GM21423 (cell line): Measurements from ENCODE around the gene PPP2R3A.
A peak's percentile ranks its signal among the peaks of the same experiment; 100 is the strongest.
"Not testable (repeated sequence)": the region's sequence is repeated elsewhere in the genome, so short reads cannot be mapped to it uniquely, and the experiment has no call there.

Experiments used
- ATAC-seq: cut with Tn5 transposase; IDR thresholded peaks from one replicate; pipeline ENCODE4 v1.9.1; 2021; ENCODE audit warnings: mild to moderate bottlenecking, moderate library complexity; ENCODE audit not compliant: unreplicated experiment

The PPP2R3A gene, protein sequence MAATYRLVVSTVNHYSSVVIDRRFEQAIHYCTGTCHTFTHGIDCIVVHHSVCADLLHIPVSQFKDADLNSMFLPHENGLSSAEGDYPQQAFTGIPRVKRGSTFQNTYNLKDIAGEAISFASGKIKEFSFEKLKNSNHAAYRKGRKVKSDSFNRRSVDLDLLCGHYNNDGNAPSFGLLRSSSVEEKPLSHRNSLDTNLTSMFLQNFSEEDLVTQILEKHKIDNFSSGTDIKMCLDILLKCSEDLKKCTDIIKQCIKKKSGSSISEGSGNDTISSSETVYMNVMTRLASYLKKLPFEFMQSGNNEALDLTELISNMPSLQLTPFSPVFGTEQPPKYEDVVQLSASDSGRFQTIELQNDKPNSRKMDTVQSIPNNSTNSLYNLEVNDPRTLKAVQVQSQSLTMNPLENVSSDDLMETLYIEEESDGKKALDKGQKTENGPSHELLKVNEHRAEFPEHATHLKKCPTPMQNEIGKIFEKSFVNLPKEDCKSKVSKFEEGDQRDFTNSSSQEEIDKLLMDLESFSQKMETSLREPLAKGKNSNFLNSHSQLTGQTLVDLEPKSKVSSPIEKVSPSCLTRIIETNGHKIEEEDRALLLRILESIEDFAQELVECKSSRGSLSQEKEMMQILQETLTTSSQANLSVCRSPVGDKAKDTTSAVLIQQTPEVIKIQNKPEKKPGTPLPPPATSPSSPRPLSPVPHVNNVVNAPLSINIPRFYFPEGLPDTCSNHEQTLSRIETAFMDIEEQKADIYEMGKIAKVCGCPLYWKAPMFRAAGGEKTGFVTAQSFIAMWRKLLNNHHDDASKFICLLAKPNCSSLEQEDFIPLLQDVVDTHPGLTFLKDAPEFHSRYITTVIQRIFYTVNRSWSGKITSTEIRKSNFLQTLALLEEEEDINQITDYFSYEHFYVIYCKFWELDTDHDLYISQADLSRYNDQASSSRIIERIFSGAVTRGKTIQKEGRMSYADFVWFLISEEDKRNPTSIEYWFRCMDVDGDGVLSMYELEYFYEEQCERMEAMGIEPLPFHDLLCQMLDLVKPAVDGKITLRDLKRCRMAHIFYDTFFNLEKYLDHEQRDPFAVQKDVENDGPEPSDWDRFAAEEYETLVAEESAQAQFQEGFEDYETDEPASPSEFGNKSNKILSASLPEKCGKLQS (N-terminal part only)

DNA sequence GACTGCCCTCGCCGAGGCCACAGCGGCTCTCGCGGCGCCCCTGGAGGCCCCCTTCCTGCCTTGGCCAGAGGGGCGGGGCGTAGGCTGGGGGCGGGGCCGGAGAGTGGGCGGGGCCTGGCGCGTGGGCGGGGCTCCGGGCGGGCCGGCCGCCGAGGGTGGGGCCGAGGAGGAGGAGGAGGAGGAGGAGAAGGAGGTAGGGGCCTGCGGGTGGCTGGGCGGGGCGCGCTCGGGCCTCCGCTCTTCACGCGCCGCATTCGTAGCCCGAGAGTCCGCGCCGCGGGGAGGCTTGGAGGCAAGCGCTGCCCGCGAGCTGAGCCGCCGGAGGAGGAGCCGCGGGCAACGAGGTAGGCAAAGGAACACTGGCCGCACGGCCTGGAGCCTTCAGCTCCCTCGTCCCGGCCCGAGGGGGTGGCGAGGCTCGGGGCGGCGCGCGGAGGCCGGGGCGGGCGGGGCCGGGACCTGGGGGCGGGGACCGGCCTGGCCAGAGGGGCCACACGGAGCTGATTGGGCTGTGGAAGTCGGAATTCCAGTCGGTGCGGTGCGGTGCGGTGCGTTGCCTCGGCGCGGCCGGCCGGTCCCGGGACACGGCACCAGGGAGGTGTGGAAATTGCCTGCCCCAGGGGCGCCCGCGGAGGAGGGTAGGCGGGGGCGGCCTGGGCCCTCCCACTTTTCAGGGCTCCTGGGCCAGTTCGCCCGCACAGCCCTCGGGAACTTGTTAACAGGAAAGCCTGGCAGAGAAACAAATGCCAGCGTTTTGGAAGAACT is at the start of gene PPP2R3A:
Gene PPP2R3A, plus strand, starts transcription at position 223 of the 765 bp plus-strand sequence. CDS start 35,771 bp downstream, outside the sequence.
- ATAC-seq, result peak; percentile 85

DNA sequence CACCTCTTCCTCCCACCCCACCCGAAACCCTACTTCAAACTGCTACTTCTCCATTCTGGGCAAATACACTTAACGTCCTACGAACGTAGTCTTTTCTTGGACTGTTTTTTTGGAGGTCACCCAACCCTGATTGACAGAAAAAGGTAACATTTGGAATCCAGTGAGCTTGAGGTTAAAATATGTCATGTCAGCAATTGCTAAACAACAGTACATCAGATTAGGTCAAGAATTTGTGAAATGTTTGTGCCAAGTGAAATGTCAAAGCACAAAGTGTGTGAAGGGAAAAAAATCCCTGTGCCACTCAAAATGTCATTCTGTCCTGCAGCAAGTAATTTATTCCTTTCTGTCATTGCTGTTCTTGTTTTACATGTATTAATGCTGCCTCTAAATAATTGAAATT is 49.2 kb upstream of the PPP2R3A start:
- ATAC-seq, result no peak

DNA sequence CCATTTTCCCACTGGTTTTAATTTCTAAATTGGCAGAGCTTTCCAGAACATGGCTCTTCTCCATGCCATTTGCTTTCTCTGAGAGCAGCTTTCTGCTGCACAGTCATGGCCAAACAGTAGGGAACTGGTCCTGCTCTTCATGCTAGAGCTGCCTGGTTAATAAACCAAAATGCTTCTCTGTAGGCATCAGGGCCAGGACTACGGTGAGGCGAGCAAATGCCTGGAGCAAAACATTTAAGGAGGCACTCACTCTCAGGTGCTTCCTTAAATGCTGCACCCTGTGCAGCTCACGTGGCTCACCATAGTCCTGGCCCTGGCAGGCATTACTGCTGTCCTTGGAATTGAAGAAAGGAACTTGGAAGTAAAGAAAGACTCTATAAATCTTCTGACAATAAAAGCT is 48.5 kb upstream of the PPP2R3A start:
- no peak for ATAC-seq

DNA sequence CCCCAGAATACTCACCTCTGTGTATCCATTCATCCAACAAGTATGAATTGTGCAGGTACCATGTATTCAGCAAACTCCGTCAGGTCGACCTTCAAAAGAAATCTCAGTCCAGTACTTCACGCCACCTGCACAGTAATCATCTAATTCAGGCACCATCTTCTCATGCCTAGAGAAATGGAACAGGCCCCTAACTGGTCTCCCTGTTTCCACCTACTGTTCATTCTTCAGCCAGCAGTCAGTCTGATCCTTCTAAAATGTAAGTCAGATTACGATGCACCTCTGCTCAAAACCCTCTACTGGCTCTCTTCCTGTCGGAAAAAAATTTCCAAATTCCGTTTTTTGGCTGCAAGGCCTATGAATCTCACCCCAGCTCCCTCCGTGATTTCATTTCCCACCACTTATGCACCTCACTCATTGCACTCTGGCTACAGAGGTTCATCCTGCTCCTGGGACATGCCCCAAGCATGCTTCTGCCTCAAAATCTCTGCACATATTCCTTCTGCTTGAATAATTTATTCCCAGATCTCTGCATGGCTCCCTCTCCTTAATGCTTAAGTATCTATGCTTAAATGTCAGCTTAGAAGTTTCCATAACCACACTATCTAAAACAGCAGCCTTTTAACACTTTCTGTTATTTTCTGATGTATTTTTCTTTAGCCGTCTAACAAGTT is 47.5 kb upstream of the PPP2R3A start:
- no peak for ATAC-seq

DNA sequence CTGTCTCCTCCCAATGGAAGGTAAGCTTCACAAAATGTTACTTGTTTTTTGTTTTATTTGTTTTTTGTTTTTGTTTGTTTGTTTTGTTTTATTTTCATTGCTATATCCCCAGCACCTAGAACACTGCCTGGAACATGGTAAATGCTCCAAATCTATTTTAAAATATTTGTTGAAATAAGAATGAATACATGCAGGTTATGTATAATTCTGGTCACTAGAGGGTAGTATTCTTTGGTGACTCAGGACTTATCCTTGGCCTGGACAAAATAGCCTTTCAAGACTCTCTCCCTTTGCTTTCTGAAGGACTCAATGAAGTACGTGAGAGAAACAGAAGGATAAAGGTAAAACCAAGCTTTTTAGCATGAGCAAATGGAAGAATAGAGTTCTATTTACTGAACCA is 46.9 kb upstream of the PPP2R3A start:
- no peak for ATAC-seq

DNA sequence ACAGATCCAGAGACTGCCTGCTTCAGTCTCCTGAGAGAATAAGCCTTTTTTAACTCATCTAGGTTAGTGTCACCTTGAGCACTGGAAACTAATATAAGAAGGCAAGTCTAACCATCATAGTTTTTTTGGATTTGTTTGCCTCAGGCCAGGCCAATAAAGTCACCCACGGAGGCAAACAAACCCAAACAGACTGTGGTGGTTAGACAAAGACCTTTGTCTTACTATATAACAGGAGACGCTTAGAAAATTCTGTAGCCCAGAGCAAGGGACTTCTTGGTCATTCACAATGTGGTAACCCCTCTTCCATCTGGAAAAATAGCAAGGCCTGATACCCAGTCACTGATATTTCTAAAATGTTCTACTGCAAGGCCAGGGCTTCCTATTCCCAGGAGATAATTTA is 45.3 kb upstream of the PPP2R3A start:
- no peak for ATAC-seq

DNA sequence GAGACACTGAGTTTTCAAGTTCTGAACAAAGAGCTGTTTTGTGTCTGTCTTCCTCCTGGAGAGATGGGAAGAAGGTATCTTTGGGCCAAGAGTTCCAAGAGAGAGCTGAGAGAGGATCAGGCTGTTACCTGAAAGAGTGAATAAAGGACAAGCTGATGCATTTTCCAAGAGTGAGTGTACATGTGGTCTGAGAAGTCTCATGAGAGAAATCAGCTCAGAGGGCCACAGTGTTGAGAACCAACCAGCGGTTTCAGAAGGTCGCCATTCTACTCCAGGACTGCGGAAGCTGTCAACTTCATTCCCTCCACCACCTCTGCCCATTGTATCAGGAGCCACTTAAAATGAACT is 42.7 kb upstream of the PPP2R3A start:
- ATAC-seq, result no peak

DNA sequence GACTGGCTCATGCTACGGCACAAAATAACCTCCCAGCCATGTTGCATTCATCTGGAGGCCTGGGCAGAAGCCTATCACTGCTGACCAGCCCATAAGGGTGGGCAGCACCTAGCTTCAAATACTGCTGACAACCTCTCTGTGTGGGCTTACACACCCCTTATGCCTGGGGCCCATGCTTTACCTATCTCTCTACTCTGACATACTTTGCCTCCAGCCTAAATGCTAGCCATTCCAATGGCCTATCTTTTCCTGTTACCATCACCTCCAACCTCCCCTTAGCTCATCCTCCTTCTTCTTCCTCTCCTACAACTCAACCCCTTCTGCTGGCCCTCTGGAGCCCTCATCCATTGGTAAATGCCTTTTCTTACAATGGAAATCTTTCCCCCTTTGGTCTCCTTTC is 41.0 kb upstream of the PPP2R3A start:
- no peak for ATAC-seq

DNA sequence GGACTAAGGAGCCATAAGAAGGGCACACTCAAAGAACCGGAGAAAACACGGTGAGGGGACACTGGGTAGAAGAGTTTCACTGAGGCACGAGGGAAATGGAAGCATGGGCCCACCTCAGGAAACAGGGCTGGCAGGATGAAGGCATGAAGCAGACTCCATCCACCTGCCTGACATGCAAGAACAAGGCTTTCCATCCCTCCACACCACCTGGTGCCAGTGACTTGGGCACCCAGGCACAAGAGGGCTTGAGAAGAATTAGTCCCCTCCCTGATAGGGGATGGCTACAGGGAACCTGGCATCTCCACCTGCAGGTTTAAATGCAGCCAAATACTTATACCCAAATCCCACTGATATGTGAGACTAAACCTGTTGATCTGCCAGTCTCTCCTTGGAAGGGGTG is 38.9 kb upstream of the PPP2R3A start:
- no peak for ATAC-seq

DNA sequence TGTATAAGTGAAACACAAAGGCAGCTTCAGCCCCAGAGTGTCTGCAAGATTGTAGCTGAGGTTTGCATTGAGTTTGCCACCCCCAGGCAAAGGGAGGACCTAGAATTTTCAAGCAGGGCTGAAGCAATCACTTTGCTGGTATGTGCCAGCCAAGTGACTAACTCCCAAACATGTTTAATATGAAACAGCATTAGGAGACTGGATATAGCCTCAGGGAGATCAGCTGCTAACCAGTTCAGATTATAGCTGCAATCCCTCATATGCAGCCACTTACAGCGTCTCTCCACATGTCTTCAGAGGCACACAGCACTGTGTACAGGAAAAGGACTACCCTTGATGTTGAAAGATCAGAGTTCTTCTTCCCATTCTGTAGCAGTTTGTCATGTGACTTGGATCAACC is 38.4 kb upstream of the PPP2R3A start:
- no peak for ATAC-seq

DNA sequence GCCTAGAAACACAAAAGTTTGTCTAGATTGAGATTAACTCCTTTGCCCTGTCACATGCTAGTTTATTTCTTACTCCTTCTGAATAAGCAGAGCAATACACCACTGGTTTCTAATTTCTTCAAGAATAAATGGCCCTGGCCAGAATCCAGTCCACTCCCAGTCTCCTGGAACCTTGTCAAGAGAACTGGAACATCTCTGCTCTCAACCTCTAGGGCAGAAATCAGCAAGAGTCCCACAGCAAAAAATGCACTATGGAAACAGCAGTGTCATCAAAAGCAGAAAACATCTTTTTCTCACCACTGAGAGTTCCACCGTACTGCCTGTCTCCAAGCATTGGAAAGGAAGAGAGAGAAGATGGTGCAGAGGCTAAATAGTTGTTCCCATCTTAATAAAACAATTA is 35.9 kb upstream of the PPP2R3A start:
- no peak for ATAC-seq

DNA sequence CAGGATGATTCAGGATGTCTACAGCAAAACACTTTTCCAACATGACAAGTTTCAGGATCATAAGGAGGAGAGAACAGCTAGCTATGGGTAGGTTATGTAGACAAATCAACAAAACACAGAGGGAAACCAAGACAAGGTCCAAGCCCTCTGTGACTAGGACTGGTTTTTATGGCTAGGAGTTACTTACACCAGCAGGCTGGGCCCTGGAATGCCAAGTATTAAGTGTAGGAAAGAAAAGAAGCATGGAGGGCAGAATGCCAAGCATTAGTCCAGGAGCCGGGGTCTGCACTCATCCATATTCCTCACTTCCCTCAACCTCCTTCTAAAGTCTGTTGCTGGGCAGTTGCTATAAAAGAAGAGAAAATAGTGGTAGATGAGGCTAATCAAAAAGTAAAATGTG is 35.3 kb upstream of the PPP2R3A start:
- ATAC-seq, result no peak

DNA sequence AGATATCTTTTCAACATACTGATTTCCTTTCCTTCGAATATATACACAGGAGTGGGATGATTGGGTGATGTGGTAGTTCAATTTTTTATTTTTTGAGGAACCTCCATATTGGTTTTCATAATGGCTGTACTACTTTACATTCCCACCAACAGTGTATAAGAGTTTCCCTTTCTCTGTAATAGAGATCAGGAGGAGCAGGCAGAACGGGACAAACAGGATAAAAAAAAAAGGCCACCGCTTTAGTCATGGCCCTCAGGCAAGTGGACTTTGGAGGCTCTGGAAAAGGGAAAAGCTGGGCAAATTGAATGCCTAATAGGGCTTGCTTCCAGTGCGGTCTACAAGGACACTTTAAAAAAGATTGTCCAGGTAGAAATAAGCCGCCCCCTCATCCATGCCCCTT is 30.4 kb upstream of the PPP2R3A start:
- not testable (repeated sequence) for ATAC-seq

DNA sequence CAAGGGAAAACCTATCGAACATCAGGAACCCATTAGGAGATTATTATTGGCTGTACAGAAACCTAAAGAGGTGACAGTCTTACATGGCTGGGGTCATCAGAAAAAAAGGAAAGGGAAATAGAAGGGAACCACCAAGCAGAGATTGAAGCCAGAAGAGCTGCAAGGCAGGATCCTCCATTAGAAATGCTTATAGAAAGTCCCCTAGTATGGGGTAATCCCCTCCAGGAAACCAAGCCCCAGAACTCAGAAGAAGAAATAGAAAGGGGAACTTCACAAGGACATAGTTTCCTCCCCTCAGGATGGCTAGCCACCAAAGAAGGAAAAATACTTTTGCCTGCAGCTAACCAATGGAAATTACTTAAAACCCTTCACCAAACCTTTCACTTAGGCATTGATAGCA is 27.8 kb upstream of the PPP2R3A start:
- ATAC-seq, result not testable (repeated sequence)

DNA sequence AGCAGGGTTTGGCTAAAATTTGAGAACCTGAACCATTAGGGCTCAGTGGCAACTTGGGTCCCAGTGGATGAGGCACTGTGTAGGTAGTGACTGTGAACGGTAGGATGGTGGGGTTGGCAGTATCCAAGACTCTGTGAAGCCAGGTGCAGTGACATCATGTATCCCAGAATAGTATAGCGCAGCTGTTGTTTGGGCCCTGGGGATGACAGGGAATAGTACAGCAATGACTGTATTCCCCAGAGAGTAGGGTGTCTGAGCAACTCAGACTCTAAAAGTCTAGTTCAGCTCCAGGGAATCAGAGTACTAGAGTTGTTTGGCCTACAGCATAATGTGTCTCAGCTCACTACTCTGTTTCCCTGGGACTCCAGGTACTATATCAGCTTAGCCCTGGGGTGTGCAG is 20.7 kb upstream of the PPP2R3A start:
- ATAC-seq, result no peak

DNA sequence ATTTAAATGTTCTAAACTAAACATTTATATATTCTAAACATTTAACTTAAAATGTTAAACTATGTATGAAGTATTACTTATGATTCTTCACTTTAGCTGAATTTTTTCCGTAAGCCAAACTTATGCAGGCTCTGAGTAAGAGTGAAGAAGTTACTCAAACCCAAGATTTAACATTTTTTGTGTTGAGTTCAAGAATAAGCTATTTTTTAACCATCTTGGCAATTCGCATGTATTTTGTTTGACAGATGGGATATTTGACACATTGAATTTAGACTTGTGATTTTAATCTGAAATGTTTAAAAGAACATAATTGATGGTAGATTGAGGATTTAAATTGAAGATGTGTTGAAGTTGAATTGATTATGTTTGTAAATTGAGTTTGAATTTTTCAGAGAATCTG is 14.6 kb upstream of the PPP2R3A start:
- ATAC-seq, result no peak

DNA sequence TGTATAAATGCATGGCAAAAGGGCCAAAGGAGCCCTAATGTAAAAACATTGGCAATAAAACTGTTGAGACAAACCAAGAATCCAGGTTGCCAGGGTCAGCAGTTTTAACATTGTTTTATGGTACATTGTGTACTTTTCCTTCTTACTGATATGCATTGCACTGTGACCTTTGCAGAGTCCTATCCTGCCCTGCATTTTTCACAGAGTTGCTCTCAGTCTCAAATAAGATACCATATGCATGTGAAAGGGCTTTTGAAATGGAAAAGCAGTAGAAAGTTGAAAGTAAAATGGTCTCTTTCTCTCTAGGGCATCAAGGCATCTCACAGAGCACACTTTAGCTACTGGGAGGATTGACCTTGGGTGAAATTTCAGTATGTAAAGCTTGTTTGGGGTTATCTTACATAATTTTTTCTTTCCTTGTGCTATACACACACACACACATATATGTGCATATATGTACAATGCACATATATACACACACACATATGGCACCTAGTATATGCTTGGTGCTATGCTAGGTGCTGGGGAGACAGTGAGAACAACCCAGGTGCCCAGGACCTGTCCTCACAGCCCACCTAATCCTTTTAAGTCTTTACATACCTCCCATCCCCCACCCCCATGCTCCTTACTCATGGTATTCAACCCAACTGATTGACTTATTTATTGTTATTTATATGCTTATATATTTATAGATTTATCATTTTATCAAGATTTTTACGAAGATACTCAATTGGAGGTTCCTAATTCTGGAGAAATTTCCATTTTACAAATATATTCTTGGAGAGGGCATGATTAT is 1.2 kb upstream of the PPP2R3A start:
- no peak for ATAC-seq

DNA sequence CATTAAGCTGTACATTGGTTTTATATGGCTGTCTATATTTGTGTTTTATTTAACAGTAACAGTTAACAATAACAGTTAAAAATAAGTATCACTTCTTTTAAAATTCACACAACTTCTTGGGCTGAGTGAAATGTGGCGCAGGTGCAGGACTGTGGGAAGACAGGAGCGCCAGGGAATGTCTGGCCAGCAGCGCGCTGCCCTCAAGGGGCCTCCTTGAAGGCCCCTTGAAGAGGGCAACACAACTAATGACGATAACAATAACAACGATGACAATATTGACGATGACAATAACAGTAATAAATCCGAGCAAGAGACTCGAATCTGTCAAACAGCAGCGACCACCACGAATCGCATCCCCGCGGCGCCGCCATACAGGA is 411 bp upstream of the PPP2R3A start:
- no peak for ATAC-seq

DNA sequence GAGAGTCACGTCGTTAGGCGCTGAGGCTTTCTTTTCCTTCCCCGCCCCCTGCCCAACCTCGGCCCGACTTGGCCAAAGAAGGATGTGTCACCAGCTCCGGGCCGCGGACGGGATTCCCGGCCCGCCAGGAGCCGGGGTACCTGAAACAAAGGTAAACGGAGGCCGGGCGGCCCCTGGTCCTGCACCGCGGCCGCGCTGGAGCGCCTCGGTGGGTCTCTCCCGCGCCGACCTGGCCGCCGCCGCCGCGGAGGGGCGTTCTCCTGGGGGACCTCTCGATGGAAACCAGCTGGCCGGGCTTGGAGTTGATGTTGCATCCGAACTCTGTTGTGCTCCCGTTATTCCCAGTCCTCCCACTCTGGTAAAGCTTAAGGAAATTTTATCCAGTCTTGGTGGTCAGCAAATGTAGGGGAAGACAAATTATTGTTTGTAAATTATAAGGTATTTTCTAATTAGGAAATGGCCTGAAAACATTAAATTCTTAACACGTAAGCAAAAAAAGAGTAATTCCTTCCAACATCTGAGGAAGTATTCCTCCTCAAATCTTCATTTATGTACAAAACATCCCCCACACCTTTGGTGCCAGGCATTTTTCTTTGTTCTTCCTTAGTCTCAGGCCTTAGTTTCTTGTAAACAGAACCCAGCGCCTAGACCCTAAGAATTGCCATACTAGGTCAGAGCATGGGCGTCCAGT is 888 bp downstream of the PPP2R3A start:
- peak; percentile 3 for ATAC-seq
